Prostate gland (tissue), 2 donors: ENCODE data around the gene XRCC3.

Source experiments
- POLR2A ChIP-seq: fragments of 450-650 bp; IDR thresholded peaks from one replicate; pipeline ENCODE4 v1.6.1; 2016; ENCODE audit warnings: antibody characterized with exemption, mild to moderate bottlenecking
- POLR2AphosphoS5 ChIP-seq: sonication (generic); formaldehyde crosslinking; IDR thresholded peaks from one replicate; pipeline ENCODE4 v1.6.1; 2017; ENCODE audit warnings: antibody characterized with exemption
- TF ChIP-seq, protein P1 (sequence below), 4 experiments: fragments of 200-600 bp in 2 of 4; fragments of 450-650 bp in 2 of 4; sonication (generic) in 2 of 4; IDR thresholded peaks; 1 replicate in 3 of 4; 2 replicates in 1 of 4; pipeline ENCODE4 v1.5.1; 2016 to 2019; ENCODE audit warnings: antibody characterized with exemption in 4 of 4, mild to moderate bottlenecking in 2 of 4, moderate library complexity in 2 of 4

DNA sequence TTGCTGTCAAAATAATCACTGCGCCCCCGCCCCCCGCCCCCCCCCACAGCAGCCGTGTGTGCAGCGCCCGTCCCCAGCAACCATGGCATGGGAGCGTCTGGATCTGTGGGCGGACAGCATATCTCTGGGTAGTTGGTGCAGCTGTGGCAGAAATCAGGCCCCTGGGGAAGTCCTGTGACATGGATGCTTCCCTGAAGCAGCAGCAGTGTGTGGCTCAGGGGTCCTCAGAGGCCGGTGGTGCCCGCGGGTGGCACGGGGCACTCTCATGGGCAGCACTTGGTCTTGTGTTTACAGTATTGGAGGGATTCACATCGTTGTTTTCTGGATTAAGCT lies 19.2 kb downstream of the XRCC3 start:
- TF ChIP-seq, protein P1, sequence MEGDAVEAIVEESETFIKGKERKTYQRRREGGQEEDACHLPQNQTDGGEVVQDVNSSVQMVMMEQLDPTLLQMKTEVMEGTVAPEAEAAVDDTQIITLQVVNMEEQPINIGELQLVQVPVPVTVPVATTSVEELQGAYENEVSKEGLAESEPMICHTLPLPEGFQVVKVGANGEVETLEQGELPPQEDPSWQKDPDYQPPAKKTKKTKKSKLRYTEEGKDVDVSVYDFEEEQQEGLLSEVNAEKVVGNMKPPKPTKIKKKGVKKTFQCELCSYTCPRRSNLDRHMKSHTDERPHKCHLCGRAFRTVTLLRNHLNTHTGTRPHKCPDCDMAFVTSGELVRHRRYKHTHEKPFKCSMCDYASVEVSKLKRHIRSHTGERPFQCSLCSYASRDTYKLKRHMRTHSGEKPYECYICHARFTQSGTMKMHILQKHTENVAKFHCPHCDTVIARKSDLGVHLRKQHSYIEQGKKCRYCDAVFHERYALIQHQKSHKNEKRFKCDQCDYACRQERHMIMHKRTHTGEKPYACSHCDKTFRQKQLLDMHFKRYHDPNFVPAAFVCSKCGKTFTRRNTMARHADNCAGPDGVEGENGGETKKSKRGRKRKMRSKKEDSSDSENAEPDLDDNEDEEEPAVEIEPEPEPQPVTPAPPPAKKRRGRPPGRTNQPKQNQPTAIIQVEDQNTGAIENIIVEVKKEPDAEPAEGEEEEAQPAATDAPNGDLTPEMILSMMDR (IDR thresholded peaks at IDR 0.05): no peak
- TF ChIP-seq POLR2AphosphoS5 (no peak), POLR2A (no peak)
